ENCODE results near the gene POLR3GL. TPM values are rescaled to one million over a fixed set of nuclear protein-coding genes. Genes with fewer than 3 reads are reported as not detected.

The POLR3GL gene
- total RNA-seq, 1 donor from 2014 or later = 12.0 TPM

DNA sequence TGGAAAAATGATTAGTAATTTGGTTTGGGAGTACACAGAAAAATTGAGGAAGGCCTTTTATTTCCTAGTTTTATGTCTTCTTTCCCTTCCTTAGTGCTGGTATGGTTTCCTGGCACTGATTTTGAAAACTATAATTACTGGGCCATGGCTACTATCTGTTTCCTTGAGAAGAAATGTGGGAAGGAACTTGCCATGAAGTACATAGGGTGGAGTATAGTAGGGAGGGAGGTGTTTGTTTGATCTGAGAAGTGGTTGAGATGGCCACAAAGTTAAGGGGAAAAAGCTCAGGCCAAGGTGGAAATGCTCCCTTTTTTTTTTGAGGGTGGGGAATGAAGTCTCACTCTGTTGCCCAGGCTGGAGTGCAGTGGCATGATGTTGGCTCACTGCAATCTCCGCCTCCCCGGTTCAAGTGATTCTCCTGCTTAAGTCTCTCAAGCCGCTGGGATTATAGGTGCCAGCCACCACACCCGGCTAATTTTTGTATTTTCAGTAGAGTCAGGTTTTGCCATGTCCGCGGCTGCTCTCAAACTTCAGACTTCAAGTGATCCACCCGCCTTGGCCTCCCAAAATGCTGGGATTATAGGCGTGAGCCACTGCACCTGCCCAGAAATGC lies 45.7 kb downstream of the POLR3GL start:
- Histone ChIP-seq H4K20me1 (ENCODE audit: low read depth) (no peaks in the 10 kb centered on the region), H3K79me2 (ENCODE audit: low read depth) (no peaks in the 10 kb centered on the region), H3K4me3 (no peak overlapping the region), H3K9ac (no peak overlapping the region), H2AFZ (replicated peaks) (no peak overlapping the region), H3K4me2 (no peak overlapping the region), H3K36me3 (no peaks in the 10 kb centered on the region), H3K9me3 (ENCODE audit: low read depth) (no peaks in the 10 kb centered on the region), H3K4me1 (no peaks in the 10 kb centered on the region), H3F3A (ENCODE audit: low read depth) (no peaks in the 10 kb centered on the region), H3K27ac (no peak overlapping the region), H3K27me3 (no peaks in the 10 kb centered on the region)
- H3K4me1 Mint-ChIP-seq = peaks cover 9% of the 10 kb centered on the region
- H3K4me3 Mint-ChIP-seq = no peak overlapping the region
- no peaks in the 10 kb centered on the region for H3K9me3 Mint-ChIP-seq
- no peaks in the 10 kb centered on the region for H3K27me3 Mint-ChIP-seq (ENCODE audit: insufficient read depth, low read depth)
- DNase-seq (ENCODE audit: low spot score) = no peak
- H3K27ac Mint-ChIP-seq = no peak overlapping the region
- no peaks in the 10 kb centered on the region for H3K36me3 Mint-ChIP-seq
- TF ChIP-seq EZH2phosphoT487 (IDR thresholded peaks at IDR 0.05) (no peak), EZH2 (IDR thresholded peaks at IDR 0.05) (no peak)
- TF ChIP-seq, protein P1, sequence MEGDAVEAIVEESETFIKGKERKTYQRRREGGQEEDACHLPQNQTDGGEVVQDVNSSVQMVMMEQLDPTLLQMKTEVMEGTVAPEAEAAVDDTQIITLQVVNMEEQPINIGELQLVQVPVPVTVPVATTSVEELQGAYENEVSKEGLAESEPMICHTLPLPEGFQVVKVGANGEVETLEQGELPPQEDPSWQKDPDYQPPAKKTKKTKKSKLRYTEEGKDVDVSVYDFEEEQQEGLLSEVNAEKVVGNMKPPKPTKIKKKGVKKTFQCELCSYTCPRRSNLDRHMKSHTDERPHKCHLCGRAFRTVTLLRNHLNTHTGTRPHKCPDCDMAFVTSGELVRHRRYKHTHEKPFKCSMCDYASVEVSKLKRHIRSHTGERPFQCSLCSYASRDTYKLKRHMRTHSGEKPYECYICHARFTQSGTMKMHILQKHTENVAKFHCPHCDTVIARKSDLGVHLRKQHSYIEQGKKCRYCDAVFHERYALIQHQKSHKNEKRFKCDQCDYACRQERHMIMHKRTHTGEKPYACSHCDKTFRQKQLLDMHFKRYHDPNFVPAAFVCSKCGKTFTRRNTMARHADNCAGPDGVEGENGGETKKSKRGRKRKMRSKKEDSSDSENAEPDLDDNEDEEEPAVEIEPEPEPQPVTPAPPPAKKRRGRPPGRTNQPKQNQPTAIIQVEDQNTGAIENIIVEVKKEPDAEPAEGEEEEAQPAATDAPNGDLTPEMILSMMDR (IDR thresholded peaks at IDR 0.05) = no peak

DNA sequence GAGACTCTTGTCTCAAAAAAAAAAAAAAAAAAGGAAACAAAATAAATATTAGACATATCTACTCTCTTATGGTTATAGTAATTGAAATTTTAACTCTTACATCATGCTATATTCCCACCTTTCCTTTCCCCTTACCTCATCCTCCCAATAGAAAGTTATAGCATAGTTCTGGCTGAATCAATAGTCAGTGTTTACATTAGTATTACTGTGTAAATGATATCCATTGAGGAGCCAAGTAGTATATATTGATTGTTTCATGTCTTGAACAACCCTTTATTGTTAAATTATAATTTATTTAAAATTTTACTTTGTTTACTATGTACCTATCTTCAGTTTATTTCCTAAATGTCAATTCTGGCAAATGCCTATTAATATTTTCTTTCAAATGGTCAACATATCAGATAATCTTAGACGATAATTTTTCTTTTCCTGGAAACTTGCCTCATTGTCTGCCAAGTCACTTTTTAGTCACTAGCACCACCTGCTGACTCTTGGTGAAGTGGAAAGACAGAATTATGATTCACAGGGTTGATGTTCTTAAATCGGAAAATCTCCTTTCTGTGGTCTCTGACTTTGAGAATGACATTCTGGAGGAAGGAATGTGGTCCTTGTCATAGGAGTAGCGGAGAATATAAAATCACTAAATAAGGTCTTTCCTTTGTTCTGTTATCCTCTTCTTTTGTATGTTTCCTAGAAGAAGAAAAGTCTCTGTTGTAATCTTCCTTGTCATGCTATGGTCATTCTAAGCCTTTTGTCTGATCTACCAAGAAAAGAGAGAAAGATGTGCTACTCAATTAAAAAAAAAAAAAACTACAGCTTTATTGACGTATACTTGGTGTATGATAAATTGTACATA lies 48.4 kb downstream of the POLR3GL start:
- Mint-ChIP-seq H3K4me1 (peaks cover 4% of the 10 kb centered on the region), H3K9me3 (no peaks in the 10 kb centered on the region), H3K27ac (no peak overlapping the region), H3K36me3 (no peaks in the 10 kb centered on the region), H3K4me3 (no peak overlapping the region), H3K27me3 (ENCODE audit: insufficient read depth, low read depth) (peaks cover 4% of the 10 kb centered on the region)
- DNase-seq (ENCODE audit: low spot score) = peak; percentile 66
- Histone ChIP-seq H3F3A (ENCODE audit: low read depth) (no peaks in the 10 kb centered on the region), H2AFZ (replicated peaks) (no peak overlapping the region), H3K4me2 (no peak overlapping the region), H3K27me3 (peaks cover 23% of the 10 kb centered on the region), H4K20me1 (ENCODE audit: low read depth) (no peaks in the 10 kb centered on the region), H3K79me2 (ENCODE audit: low read depth) (no peaks in the 10 kb centered on the region), H3K36me3 (no peaks in the 10 kb centered on the region), H3K9me3 (ENCODE audit: low read depth) (no peaks in the 10 kb centered on the region), H3K4me3 (no peak overlapping the region), H3K9ac (no peak overlapping the region), H3K27ac (no peak overlapping the region), H3K4me1 (no peaks in the 10 kb centered on the region)
- TF ChIP-seq, protein P1 (IDR thresholded peaks at IDR 0.05) = peak; percentile 76
- no peak for TF ChIP-seq EZH2phosphoT487 (IDR thresholded peaks at IDR 0.05)

DNA sequence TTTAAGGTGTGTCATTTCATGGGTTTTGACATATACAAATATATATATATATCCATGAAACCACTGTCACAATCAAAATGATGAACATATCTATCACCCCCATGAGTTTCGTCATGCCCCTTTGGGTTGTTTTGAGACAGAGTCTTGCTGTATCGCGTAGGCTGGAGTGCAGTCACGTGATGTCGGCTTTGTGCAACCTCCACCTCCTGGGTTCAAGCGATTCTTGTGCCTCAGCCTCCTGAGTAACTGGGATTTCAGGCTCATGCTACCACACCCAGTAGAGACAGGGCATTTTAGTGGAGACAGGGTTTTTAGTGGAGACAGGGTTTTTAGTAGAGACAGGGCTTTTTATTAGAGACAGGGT lies 49.1 kb downstream of the POLR3GL start:
- H3K36me3 ChIP-seq = no peaks in the 10 kb centered on the region
- peaks cover 4% of the 10 kb centered on the region for H3K4me1 Mint-ChIP-seq
- H3K36me3 Mint-ChIP-seq = no peaks in the 10 kb centered on the region
- no peaks in the 10 kb centered on the region for H3F3A ChIP-seq (ENCODE audit: low read depth)
- peaks cover 8% of the 10 kb centered on the region for H3K27me3 Mint-ChIP-seq (ENCODE audit: insufficient read depth, low read depth)
- no peaks in the 10 kb centered on the region for H4K20me1 ChIP-seq (ENCODE audit: low read depth)
- H3K27ac ChIP-seq = no peak overlapping the region
- H3K27ac Mint-ChIP-seq = no peak overlapping the region
- no peaks in the 10 kb centered on the region for H3K79me2 ChIP-seq (ENCODE audit: low read depth)
- H3K9ac ChIP-seq = no peak overlapping the region
- no peak overlapping the region for H3K4me3 Mint-ChIP-seq
- H3K4me3 ChIP-seq = no peak overlapping the region
- H2AFZ ChIP-seq (replicated peaks) = no peak overlapping the region
- no peak overlapping the region for H3K4me2 ChIP-seq
- DNase-seq (ENCODE audit: low spot score) = no peak
- TF ChIP-seq, protein P1 (IDR thresholded peaks at IDR 0.05) = no peak
- TF ChIP-seq EZH2 (IDR thresholded peaks at IDR 0.05) (no peak), EZH2phosphoT487 (IDR thresholded peaks at IDR 0.05) (no peak)
- peaks cover 29% of the 10 kb centered on the region for H3K27me3 ChIP-seq
- H3K4me1 ChIP-seq = no peaks in the 10 kb centered on the region
- H3K9me3 Mint-ChIP-seq = no peaks in the 10 kb centered on the region
- H3K9me3 ChIP-seq (ENCODE audit: low read depth) = no peaks in the 10 kb centered on the region

Data from neural progenitor cell (in vitro differentiated cells).